ENCODE measurements around the gene SNED1. TPM values are rescaled to one million over a fixed set of nuclear protein-coding genes. Genes with fewer than 3 reads are reported as not detected.

SNED1 gene
- total RNA-seq, 4 donors from 2014 or later, result 5.6 to 31.9 (median 13.2) TPM

GRCh38 chr2:241094172-241094571 is 95.8 kb downstream of the SNED1 start:
- Histone ChIP-seq H3K27me3 (no peaks in the 10 kb centered on the region), H3K36me3 (peaks cover 89% of the 10 kb centered on the region), H3K27ac (no peak overlapping the region), H3K4me1 (no peaks in the 10 kb centered on the region), H3K4me3 (no peak overlapping the region), H3K9me3 (no peaks in the 10 kb centered on the region)
- 86% methylated on average over 7 of the region's 7 CpGs for WGBS
- TF ChIP-seq CTCF (IDR thresholded peaks at IDR 0.05) (no peak), POLR2AphosphoS5 (IDR thresholded peaks at IDR 0.05) (no peak), POLR2A (IDR thresholded peaks at IDR 0.05) (no peak), EP300 (IDR thresholded peaks at IDR 0.05) (no peak)
- no peak for DNase-seq (ENCODE audit: low spot score in 2 of 2)

DNA sequence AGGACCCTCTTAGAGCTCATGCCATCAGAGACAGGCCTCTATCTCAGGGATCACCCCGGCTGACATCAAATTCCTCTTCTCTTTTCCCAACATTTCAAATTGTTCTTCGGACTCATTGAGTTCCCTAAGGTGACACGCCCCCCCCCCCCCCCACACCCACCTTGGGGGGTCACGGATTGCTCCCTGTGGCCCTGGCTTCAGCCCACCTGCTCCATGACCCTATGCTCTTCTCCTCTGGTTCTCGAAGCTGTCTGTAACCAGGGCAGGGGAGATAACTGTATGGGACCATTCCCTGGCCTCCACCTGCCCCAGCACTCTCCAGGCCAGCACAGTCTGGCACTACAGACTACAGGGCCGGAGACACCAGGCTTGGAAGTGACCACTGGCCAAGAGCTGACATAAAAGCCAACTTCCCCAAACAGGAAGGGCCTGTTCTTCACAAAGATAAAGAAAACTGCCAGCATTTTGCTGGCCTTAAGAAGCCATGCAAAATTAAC is 96.6 kb downstream of the SNED1 start:
- Histone ChIP-seq H3K4me1 (no peaks in the 10 kb centered on the region), H3K36me3 (peaks cover 91% of the 10 kb centered on the region), H3K27ac (no peak overlapping the region), H3K4me3 (no peak overlapping the region), H3K9me3 (no peaks in the 10 kb centered on the region), H3K27me3 (no peaks in the 10 kb centered on the region)
- DNase-seq (ENCODE audit: low spot score in 2 of 2), result no peak
- WGBS, result 78% methylated on average over 6 of the region's 6 CpGs
- TF ChIP-seq POLR2A (IDR thresholded peaks at IDR 0.05) (no peak), EP300 (IDR thresholded peaks at IDR 0.05) (no peak)

DNA sequence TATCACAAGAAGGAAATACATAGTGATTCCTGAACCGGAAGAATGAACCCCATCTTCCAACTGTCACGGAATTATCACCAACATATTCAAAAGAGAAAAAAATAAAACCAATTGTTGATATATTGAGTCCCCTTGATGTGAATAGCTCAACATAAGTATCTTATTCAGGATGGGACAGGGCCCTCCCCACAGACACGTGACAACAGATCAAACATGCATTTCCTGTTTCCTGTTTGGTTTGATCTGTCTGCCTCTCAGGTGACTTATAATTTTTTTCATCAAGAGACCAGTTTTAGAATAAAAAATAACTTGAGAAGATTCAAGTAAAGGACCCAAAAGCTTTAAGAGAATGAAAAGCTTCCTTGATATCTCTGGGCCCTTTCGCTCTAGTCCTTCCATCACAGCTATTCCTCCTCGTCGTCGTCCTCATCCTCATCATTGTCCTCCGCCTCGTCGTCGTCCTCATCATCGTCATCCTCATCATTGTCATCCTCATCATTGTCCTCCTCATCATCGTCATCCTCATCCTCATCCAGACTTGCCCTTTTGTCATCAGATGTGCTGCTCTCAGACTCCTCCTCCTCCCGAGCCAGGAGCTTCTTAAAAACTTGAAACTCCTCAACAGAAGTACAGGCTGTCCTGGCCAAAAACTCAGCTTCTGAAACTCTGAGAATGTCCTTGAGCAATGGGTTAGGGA is 97.3 kb downstream of the SNED1 start:
- H3K27ac ChIP-seq, result no peak overlapping the region
- H3K9me3 ChIP-seq, result no peaks in the 10 kb centered on the region
- peaks cover 7% of the 10 kb centered on the region for H3K4me1 ChIP-seq
- no peak overlapping the region for H3K4me3 ChIP-seq
- H3K36me3 ChIP-seq, result peaks cover 87% of the 10 kb centered on the region
- H3K27me3 ChIP-seq, result no peaks in the 10 kb centered on the region
- TF ChIP-seq POLR2AphosphoS5 (IDR thresholded peaks at IDR 0.05) (no peak), POLR2A (IDR thresholded peaks at IDR 0.05) (no peak), EP300 (IDR thresholded peaks at IDR 0.05) (no peak), CTCF (IDR thresholded peaks at IDR 0.05) (no peak)
- no peak for DNase-seq (ENCODE audit: low spot score in 2 of 2)
- 89% methylated on average over 14 of the region's 14 CpGs for WGBS

GRCh38 chr2:241096979-241097378 is 98.6 kb downstream of the SNED1 start:
- TF ChIP-seq POLR2AphosphoS5 (IDR thresholded peaks at IDR 0.05) (no peak), EP300 (IDR thresholded peaks at IDR 0.05) (no peak), POLR2A (IDR thresholded peaks at IDR 0.05) (no peak)
- Histone ChIP-seq H3K4me3 (no peak overlapping the region), H3K4me1 (peaks cover 17% of the 10 kb centered on the region), H3K27ac (no peak overlapping the region), H3K27me3 (no peaks in the 10 kb centered on the region), H3K36me3 (peaks cover 76% of the 10 kb centered on the region), H3K9me3 (no peaks in the 10 kb centered on the region)
- DNase-seq (ENCODE audit: low spot score in 2 of 2), result no peak
- 91% methylated on average over 8 of the region's 8 CpGs for WGBS

- H3K36me3 ChIP-seq, result peaks cover 54% of the 10 kb centered on the region
- H3K4me1 ChIP-seq, result peaks cover 29% of the 10 kb centered on the region
- H3K27me3 ChIP-seq, result no peaks in the 10 kb centered on the region
- DNase-seq (ENCODE audit: low spot score in 2 of 2), result no peak
- H3K4me3 ChIP-seq, result no peak overlapping the region
- WGBS, result 93% methylated on average over 5 of the region's 5 CpGs
- TF ChIP-seq CTCF (IDR thresholded peaks at IDR 0.05) (no peak), POLR2AphosphoS5 (IDR thresholded peaks at IDR 0.05) (no peak), POLR2A (IDR thresholded peaks at IDR 0.05) (no peak), EP300 (IDR thresholded peaks at IDR 0.05) (no peak)
- no peaks in the 10 kb centered on the region for H3K9me3 ChIP-seq
- no peak overlapping the region for H3K27ac ChIP-seq
Measured at GRCh38 chr2:241099246-241099645, 100.8 kb downstream of the SNED1 start.

DNA sequence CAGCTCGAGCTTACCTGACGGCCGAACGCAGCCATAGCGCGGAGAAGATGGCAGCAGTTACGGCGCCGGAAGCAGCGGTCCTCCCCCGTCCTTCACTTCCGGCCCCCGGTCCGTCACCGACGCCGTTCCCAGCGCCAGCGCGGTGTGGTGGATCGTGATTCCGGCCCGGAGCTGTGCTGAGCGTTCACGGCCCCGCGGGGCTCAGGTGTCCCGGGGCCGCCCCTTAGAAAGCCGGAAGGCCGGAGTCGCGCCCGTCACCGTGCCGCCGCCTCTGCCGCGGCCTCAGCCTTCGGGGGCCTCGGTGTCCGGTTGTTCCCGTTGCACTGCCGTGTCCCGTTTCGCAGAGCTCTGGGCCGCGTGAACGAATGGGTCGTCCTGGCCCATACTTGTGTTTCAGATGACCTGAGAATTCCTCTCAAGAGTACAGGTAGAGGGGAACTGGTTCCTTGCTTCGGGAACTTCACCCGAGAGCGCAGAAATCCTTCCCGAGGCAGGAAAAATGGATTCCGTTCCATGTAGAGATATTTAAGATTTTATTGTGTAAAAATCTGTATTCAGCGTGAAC is 103.9 kb downstream of the SNED1 start, which contains the start of gene MTERF4:
Gene MTERF4, minus strand, starts transcription at position 49 of the 565 bp plus-strand sequence. Its CDS starts 14 bp downstream, at position 35.
- Histone ChIP-seq H3K27ac (peak within 1 kb of the TSS; percentile 90), H3K4me1 (peaks cover 29% of the 10 kb centered on the region), H3K27me3 (no peaks in the 10 kb centered on the region), H3K9me3 (no peaks in the 10 kb centered on the region), H3K4me3 (peak within 1 kb of the TSS; percentile 97), H3K36me3 (peaks cover 24% of the 10 kb centered on the region)
- WGBS, result under 1% methylated on average over 31 of the region's 56 CpGs
- DNase-seq (ENCODE audit: low spot score in 2 of 2), result peak; percentile 90 to 92
- peak; percentile 2 to 20 for TF ChIP-seq POLR2A (IDR thresholded peaks at IDR 0.05)
- no peak for TF ChIP-seq EP300 (IDR thresholded peaks at IDR 0.05)
- TF ChIP-seq CTCF (IDR thresholded peaks at IDR 0.05), result no peak
- TF ChIP-seq POLR2AphosphoS5 (IDR thresholded peaks at IDR 0.05), result peak in 2 of 3 donors; percentile 71 to 94

All from suprapubic skin (tissue), 4 donors.